DMS114 treated with DMSO at 0.1 percent for 48 hours (cell line): ENCODE measurements around the gene TGM2.

ENCODE experiments used
- DNase-seq: peaks from one replicate; lab custom pipeline; 2025; ENCODE audit not compliant: unreplicated experiment; lab: John Stamatoyannopoulos, UW

Gene TGM2

GRCh38 chr20:38199501-38200390, 34.7 kb upstream of the TGM2 start:
- no peak for DNase-seq

GRCh38 chr20:38198238-38198861, 33.3 kb upstream of the TGM2 start:
- no peak for DNase-seq

GRCh38 chr20:38197619-38198018, 32.5 kb upstream of the TGM2 start:
- DNase-seq: no peak

- no peak for DNase-seq
Measured at GRCh38 chr20:38197217-38197616, 32.1 kb upstream of the TGM2 start.

GRCh38 chr20:38196592-38196991, 31.5 kb upstream of the TGM2 start:
- DNase-seq: no peak

- no peak for DNase-seq
Measured at GRCh38 chr20:38196076-38196475, 31.0 kb upstream of the TGM2 start.

- no peak for DNase-seq
Measured at GRCh38 chr20:38195521-38195920, 30.5 kb upstream of the TGM2 start.

GRCh38 chr20:38194971-38195504, 30.0 kb upstream of the TGM2 start:
- DNase-seq: no peak

GRCh38 chr20:38193586-38194105, 28.6 kb upstream of the TGM2 start:
- DNase-seq: no peak

- DNase-seq: no peak
Measured at GRCh38 chr20:38192323-38192885, 27.3 kb upstream of the TGM2 start.

GRCh38 chr20:38191654-38192053, 26.6 kb upstream of the TGM2 start:
- DNase-seq: no peak

GRCh38 chr20:38190936-38191371, 25.9 kb upstream of the TGM2 start:
- DNase-seq: no peak

- no peak for DNase-seq
Measured at GRCh38 chr20:38190166-38190565, 25.1 kb upstream of the TGM2 start.

- DNase-seq: no peak
Measured at GRCh38 chr20:38187517-38187916, 22.4 kb upstream of the TGM2 start.

GRCh38 chr20:38186788-38187221, 21.7 kb upstream of the TGM2 start:
- no peak for DNase-seq

GRCh38 chr20:38184101-38184500, 19.0 kb upstream of the TGM2 start:
- no peak for DNase-seq

- DNase-seq: no peak
Measured at GRCh38 chr20:38181971-38182370, 16.9 kb upstream of the TGM2 start.

GRCh38 chr20:38181207-38181801, 16.2 kb upstream of the TGM2 start:
- DNase-seq: no peak

- no peak for DNase-seq
Measured at GRCh38 chr20:38180781-38181180, 15.7 kb upstream of the TGM2 start.

GRCh38 chr20:38179846-38180245, 14.8 kb upstream of the TGM2 start:
- DNase-seq: no peak

- DNase-seq: no peak
Measured at GRCh38 chr20:38178581-38178980, 13.5 kb upstream of the TGM2 start.
